Right ventricle myocardium superior (tissue), 1 donor: Measurements from ENCODE around the gene ASCL2. TPM values are rescaled to one million over a fixed set of nuclear protein-coding genes. Genes with fewer than 3 reads are reported as not detected.
"Not testable (repeated sequence)": the region's sequence is repeated elsewhere in the genome, so short reads cannot be mapped to it uniquely, and the experiment has no call there.

Experiments used
- ATAC-seq: fragments of 200-7000 bp; cut with Tn5 transposase; one replicate; pipeline ENCODE4 v1.9.1; 2020; ENCODE audit warnings: mild to moderate bottlenecking; ENCODE audit not compliant: poor library complexity
- DNase-seq: peaks from one replicate; pipeline ENCODE4 v3.0.0-alpha.2; 2020
- intact Hi-C: fragments of 100-400 bp; cut with DNase I; formaldehyde crosslinking; loops from one replicate; pipeline ENCODE4 v1.11.2; 2022
- total RNA-seq: library from RNA; stranded (reverse); fragmentation: NEBNext Ultra II Directional; extraction: Animal tissue kit (Norgen Biotek cat#: 25700); gene quantifications from one replicate; pipeline ENCODE4 v1.2.1, GENCODE V29; 2021
- donor health status: DM: no; HTN: yes; CAD: no; lungs with severe emphysema.

Gene ASCL2
- total RNA-seq, 1 donor from 2014 or later, result 0.11 TPM

DNA sequence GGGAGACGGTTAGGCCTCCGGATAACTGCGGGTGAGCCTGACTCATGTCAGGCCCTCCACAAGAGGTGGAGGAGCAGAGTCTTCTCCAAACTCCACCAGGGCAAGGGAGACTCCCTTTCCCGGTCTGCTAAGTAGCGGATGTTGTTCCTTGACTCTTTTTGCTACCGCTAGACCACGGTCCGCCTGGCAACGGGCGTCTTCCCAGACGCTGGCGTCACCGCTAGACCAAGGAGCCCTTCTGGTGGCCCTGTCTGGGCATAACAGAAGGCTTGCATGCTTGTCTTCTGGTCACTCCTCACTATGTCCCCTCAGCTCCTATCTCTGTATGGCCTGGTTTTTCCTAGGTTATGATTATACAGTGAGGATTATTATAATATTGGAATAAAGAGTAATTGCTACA lies 16.0 kb upstream of the ASCL2 start:
- intact Hi-C loops, ATAC-seq: not testable (repeated sequence)
- DNase-seq, result peak; percentile 14

DNA sequence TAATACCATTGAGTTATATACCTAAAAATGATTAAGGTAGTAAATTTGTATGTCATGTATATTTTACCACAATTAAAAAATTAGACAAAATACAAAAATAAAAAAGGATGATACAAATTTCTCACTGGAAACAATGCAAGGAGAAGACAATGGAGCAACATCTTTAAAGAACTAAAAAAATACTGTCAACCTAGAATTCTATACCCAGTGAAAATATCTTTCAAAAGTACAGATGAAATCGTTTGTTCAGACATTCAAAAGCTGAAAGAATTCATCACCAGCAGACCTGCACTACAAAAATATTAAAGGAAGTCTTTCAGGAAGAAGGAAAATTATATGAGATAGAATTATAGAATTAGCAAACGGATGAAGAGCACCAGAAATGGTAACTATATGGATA lies 9.8 kb upstream of the ASCL2 start:
- ATAC-seq (no peak), DNase-seq (no peak)
- intact Hi-C loops, result no loop called here

DNA sequence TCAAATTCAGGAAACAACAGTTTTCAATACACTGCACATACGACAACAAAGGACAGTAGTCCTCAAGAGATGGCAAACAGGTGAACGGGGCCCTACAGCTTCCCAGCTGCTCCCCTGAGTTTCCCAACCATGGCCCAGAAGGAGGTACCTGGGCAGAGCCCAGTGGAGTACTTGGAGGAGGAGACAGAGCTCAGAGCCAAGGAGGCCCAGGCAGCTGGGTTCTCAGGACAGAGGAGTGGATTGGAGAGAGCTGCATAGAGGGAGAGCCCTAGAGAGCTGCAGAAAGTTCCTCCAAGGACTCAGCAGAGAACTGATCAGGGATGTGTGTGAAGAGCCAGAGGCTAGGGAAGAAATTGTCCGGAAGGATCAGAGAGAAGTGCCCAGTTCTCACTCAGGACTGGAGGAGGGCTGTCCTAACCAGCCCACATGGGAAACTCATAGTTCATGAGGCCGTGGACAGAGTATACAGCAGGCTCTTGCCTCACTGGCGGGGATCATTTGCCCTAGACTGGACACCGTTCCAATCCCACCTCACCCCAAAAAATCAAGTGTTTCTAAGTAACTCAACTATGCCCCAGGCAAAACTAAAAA lies 7.6 kb upstream of the ASCL2 start:
- intact Hi-C loops, result no loop called here
- ATAC-seq, result no peak
- DNase-seq, result no peak

DNA sequence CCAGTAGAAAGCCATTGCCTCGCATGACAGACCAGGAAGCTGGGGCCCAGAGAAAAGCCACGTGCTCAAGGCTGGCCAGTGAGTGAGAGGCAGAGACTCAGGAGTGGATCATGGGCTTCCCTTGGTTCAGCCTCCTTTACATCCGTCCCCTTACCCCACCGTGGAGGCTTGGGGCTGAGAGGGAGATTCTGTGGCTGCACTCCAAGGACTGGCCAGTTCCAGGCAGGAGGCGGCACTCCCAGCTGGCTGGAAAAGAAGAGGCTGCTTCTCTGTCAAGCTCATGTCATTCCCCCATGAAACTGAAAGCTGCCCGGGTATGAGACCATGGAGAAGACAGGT lies 6.6 kb upstream of the ASCL2 start:
- DNase-seq (peak; percentile 6), ATAC-seq (no peak)
- intact Hi-C loops, result no loop called here

DNA sequence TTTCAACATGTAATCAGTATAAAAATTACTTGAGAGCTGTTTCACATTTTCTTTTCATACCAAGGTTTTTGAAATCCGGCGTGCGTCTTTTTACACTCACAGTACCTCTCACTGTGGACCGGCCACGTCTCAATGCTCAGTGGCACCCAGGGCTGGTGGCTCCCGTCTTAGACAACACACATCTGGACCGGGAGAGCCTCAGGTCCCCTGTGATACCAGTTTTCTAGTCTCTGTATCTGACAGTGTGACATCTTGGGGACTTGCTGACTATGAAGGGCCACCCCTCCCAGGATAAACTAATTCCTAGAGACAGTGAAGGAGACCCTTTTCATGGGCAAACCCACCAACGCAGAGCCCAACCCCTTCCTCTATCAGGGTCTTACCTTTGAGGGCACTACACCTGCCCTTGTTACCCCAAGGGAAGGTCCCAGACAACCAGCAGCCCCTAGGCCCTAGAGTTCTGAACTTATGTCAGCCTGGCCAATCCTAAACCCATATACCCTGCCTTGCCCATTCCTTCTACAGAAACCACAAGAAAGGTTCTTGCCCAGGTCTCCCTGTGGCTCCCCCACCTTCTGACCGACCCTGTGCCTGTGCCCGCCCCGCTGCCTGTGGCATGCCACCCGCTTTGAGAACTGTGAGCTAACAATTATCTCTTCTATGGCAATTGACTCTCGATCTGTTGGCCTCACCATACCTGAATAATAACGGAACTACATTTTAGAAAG lies 6.1 kb upstream of the ASCL2 start:
- ATAC-seq (no peak), DNase-seq (no peak)
- intact Hi-C loops, result no loop called here

DNA sequence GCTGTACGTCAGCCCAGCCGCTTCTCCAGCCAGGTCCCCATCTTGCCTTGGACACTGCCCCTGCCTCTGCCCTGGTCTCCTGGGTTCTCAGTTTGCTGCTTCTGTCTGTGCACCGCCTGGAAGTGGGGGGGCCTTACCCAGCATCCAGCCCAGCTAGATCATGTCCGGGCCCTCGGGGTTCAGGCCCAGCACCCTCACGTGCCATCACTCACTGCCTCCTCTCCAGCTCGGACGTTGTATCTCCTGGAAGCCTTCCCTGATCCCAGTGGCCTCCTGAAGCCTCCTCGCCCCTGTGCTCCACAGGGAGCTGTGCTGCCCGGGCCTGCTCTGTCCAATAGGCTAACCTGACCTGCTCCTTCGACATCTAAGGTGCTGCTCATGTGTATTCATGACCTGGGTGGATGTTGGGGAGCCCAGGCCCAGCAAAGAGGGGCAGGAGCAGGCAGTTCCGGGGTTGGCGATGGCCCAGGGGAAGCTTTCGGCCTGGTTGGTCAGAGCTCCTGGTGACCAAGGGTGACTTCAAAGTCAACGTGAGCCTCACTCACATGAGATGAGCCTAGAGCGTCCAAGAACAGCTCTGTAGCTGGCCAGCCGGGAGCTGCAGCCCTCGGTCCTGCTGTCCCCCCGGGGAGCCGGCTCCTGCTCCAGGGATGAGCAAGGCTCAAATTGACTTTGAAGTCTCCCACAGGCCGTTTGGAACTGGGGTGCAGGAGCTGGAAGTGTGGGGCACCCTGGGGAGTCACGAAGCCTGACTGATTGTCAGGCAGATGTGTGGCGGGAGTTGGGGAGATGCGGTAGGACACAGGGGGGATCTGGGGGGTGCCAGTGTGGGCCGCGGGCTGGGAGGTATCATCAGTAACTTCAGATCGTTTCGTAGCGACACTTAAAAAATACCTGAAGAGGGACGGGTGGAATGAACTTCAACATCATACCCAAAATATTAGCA lies 5.2 kb upstream of the ASCL2 start:
- intact Hi-C loops, result no loop called here
- no peak for ATAC-seq
- DNase-seq, result peak; percentile 29

DNA sequence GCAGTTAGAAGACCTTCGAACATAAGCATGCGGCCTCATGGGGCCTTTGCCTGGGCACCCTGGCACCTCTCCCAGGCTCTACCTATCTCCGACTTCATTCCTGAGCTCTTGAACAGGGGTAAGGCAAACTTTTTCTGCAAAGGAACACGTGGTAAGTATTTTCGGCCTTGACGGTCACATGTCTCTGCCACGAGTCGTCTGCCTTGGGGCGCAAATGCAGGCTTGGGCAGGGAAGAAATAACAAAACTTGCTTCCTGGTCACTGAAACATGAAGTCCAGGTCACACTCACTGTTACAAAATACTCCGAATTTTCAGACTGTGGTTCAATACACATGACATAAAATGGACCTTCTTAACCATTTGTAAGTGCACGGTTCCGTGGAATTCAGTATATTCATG lies 3.4 kb upstream of the ASCL2 start:
- ATAC-seq, result no peak
- DNase-seq, result no peak
- intact Hi-C loops, result no loop called here

DNA sequence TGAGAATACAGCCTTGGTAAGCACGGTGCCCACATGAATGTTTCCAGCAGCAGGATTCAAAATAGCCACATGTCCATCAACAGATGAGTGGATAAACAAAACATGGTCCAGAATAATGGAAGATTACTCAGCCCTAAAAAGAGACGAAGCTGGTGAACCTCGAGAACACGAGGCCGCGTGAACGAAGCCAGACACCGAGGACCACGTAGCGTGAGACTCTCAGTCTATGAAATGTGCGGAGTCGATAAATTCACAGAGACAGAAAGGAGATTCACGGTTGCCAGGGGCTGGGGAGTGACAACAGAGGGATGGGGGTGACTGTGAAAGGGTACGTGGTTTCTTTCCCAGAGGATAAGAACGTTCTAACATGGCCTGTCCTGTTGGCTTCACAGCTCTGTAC lies 2.9 kb upstream of the ASCL2 start:
- ATAC-seq, result no peak
- no peak for DNase-seq
- intact Hi-C loops, result no loop called here

DNA sequence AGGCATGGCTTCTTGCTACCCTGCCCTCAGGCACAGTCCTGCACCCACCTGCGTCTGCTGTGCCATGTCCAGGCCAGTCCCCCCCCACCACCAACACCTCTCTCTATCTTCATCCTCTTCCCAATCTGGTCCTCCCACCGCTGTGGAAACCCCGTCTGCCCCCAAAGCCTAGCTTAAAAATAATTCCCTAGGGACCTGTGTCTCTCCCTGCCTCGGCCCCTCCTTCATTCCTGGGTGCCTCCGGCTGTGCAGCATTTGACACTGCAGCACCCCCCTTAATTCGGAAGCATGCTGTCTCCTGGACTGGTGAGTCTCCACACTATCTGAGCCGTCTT lies 2.5 kb upstream of the ASCL2 start:
- DNase-seq (peak; percentile 7), ATAC-seq (no peak)
- intact Hi-C loops, result no loop called here

DNA sequence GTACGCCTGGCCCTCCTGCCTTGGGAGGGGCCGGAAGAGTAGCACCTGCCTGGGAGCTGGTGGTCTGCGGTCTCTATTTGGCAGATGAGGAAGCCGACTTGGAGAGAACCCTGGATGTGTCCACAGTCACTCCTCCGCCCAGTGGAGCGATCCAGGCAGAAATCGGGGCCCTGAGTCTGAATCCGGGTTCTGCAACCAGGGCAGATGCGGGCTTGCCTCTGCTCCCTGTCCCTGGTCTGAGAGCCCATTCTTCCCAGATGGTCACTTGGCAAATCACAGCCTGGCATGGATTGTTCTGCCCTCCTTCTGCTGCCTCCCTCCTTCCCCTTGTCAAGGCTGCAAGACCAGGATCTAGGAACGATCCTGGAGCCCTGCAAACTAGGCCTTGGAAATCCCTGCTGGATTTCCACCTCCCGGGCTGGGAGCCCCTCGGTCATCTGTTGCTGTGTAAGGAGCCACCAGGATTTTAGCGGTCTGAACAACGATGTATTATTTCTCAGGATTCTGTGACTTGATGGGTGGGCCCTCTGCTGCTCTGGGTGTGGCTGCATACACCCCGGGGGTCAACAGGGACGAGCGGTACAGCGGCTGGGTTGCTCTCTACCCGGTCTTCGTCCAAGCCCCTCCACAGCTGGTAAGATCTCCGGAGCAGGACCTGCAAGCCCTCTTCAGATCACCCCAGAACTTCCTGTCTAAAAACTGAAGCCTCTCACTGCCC lies 2.0 kb upstream of the ASCL2 start:
- DNase-seq, result peak; percentile 17
- intact Hi-C loops, result no loop called here
- ATAC-seq, result no peak

DNA sequence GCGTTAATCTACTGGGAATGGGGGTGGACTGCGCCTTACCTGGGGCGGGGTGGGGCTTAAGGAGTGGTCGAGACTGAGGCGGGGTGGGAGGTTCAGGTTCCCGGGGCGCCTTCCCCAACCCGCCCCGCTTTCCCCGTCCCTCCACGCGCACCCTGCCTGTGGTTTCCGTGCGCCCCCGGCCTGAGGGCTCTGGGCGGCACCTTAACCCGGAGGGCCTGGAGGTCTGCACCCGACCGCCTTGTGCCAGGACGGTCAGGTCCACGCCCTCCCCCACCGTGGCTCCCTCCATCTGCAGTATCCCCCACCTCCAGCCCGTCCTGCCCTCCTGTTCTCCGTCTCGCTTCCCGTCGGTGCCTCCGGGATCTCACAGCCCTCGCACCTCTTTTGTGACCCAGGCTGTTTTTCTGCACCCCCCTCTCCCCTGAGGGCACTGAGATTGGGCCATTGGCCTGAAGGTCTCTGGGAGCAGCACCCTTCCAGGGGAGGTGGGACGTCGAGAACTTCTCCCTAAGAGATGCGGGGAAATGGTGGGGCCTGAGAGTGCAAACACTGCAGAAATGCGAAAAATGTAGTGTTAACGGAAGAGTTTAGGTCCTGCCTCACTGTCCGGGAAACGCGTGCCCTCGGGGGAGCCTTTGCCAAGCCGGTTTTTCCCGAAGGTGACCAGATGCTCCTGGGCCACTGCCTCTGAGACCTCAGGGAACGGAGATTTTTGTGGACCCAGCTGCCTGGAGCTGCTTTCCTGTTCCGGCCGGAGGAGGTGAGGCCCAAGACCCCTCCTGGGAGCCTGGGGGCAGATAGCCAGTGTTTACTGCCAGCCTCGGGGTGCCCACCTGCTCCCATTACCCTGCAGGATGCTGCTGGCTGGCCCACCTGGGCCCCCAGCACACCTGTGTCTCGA lies 1.2 kb upstream of the ASCL2 start:
- DNase-seq, result peak; percentile 31
- intact Hi-C loops, result no loop called here
- no peak for ATAC-seq

DNA sequence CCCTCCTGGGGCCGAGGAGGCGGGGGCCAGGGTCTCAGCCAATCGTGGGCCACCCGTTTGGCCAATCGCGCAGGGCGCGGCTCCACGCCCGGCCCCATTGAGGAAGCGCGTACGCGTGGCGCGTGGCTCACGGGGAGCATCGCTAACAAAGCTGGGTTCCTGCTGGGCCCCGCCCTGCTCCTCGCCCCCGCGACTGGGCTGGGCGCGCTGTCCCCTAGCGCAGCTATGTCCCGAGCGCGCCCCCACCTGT lies 614 bp upstream of the ASCL2 start:
- peak; percentile 47 for ATAC-seq
- DNase-seq, result peak; percentile 78
- intact Hi-C loops, result no loop called here

DNA sequence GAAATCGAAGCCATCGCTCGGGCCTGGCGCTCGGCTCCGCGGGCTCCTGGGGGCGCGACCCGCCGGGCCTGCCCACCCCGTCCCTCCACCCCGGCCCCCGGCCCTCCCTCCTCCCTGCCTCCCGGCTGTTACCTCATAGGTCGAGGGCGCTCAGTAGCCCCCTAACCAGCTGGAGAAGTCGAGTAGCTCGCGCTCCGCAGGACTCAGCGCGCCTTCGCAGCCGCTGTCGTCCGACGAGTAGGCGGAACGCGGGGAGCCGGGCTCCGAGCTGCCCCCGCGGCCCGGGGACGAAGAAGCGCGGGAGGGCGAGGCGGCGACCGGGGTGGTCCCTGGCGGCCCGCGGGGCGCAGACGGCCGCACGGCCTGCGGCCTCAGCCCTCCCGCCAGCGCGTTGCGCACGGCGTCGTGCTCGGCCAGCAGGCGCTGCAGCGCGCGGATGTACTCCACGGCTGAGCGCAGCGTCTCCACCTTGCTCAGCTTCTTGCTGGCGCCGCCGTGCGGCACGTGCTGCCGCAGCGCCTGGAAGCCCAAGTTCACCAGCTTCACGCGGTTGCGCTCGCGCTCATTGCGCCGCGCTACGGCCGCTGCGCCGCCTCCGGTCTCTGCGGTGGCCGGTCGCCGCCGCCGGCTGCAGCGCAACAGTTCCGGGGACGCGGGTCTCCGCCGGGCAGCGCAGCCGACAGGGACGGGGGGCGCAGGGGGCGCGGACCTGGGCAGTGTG lies 627 bp downstream of the ASCL2 start:
- intact Hi-C loops, result no loop called here
- DNase-seq (peak; percentile 68), ATAC-seq (peak; percentile 65)

DNA sequence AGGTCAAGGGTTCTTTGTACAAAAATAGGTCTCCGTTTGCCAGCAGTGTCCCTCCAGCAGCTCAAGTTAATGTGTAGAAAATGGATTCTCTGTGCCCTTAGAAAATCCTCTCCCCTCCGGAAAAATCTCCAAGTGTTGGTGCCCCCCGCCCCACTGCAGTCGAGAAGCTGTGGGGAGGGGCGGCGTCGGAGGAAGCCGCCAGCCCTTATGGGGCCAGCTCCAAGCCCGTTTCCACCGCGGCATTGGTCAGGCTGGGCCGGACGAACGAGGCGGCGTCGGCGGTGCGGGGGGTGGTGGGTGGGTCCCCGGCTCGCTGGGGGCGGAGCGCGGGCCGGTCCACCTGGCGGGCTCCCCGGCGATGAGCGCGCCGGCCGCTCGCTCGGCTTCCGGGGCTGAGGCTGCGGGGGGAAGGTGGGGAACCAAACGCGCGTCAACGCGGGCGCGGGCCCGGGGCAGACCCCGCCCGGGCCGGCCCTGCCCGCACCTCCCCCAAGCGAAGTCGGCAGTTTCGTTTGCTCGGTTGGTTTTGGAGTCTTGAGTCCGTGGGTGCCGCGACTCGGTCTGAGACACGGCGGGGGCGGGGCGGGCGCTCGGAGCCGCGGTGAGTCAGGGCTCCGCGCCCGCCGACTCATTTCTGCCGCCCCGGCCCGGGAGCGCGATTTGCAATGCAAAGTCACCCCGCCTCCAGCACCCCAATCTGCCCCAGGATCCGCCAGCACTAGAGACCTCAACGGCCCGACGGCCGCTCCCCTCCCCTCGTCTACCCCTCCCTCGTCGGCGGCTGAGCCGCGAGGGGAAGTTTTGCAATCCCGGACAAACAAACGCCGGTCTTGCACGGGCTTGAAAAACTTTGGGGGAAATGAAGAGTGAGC lies 1.4 kb downstream of the ASCL2 start:
- peak; percentile 42 for ATAC-seq

DNA sequence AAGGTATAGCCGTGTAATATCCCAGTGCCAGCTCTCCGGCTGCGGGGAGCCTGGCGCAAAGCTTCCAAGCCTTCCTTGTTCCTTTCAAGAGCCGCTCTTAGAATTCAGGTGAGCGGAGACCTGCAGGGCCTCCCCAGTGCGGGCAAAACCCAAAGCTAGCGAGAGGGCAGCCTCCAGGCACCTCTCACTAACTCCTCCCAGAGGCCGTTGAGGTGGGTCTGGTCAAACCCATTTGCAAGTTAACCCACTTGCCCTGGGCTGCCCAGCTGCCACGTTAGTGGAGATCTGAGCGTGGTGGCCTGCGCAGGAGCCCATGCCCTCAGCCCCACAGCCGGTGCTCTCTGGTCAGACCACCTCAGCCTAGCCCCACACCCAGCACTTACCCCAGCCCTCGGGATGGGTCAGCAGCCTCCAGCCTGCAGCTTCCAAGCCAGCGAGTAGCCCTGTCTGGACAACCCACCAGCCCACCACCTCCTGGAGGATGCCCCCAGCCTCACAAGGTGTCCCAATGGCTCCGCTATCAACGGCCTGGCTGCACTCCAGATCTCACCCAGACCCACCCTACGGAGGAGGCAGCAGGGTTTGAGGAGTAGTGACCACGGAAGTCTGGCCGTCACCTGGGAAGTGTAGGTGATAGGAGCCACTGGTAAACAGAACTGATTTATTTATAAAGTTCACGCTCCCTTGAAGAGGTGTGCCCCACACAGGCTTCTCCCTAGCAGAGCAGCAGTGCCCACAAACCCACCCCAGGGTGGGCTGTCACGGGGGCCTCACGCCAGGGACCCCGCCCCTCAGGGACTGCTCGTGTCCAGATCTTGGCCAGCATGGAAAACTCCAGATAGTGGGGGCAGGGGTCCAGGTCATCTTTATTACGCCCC lies 2.3 kb downstream of the ASCL2 start:
- DNase-seq (no peak), ATAC-seq (no peak)
- intact Hi-C loops, result no loop called here

More for the DNA sequence above, 1.4 kb downstream of the ASCL2 start:
- peak; percentile 71 for DNase-seq
- intact Hi-C loops, result no loop called here

DNA sequence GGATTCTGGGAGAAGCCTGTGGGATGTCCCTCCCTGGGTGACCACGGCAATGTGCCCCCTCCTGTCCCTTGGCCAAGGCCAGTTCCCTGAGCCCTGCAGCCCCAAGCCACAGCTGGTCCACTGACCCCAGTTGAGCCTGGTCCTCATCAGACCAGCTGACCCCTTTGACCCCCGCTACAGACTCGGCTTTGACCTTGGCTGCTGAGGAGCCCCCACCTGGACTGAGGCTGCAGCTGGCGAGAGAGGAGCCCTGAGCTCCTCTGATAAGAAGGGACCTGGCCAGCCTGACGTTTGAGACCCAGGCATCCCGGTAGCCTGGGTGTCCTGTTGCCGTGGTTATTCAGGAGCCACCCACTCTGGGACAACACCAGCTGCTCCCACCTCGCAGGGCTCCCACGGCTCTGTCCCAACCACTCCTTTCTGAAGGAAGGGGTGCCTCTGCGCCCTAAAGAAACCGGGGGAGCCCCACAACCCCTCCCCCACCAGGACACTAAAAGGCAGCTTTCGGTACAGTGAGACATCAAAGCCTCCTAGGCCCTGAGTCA lies 3.0 kb downstream of the ASCL2 start:
- DNase-seq, result no peak
- no peak for ATAC-seq
- intact Hi-C loops, result no loop called here
